NT2/D1 (cell line): ENCODE data around the gene SDK2.

Experiments used
- SUZ12 ChIP-seq: IDR thresholded peaks from 2 replicates; pipeline ENCODE4 v1.6.1; 2011; ENCODE audit not compliant: insufficient read length, insufficient read depth; ENCODE audit errors: extremely low read depth
- YY1 ChIP-seq: IDR thresholded peaks from 2 replicates; pipeline ENCODE4 v1.6.1; 2011; ENCODE audit not compliant: insufficient read length, insufficient read depth

GRCh38 chr17:73342541-73343167, 301.6 kb downstream of the SDK2 start:
- no peak for TF ChIP-seq SUZ12
- TF ChIP-seq YY1 = no peak
